GM21528 (cell line): ENCODE data around the gene FBP1.
"Not testable (repeated sequence)": the region's sequence is repeated elsewhere in the genome, so short reads cannot be mapped to it uniquely, and the experiment has no call there.

Experiments used
- ATAC-seq: cut with Tn5 transposase; IDR thresholded peaks from one replicate; pipeline ENCODE4 v1.9.1; 2021; ENCODE audit warnings: mild to moderate bottlenecking, moderate library complexity; ENCODE audit not compliant: unreplicated experiment, low FRiP score

The FBP1 gene

GRCh38 chr9:94586316-94586715, 53.0 kb downstream of the FBP1 start:
- ATAC-seq, result no peak

- ATAC-seq, result no peak
Measured at GRCh38 chr9:94584555-94584954, 54.8 kb downstream of the FBP1 start.

- ATAC-seq, result no peak
Measured at GRCh38 chr9:94581728-94582127, 57.6 kb downstream of the FBP1 start.

- no peak for ATAC-seq
Measured at GRCh38 chr9:94577571-94577970, 61.7 kb downstream of the FBP1 start.

DNA sequence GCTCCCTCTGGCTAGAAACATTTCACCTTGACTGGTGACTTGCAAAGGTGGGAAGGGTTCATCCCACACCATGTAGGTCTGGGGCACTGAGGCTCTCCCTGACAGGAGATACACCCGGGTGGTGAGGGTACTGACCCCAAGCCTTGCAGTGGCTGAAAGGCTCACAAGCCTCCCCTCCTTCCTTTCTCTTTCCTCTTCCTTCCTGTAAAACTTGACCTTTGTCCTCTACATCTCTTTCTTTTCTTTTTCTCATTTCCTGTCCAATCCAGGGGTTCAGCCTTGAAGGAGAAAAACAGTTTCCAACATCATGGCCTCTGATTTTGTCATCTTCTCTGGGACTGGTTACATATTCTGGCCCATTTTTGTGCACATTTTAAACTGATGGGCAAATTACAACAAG, 62.3 kb downstream of the FBP1 start:
- no peak for ATAC-seq

GRCh38 chr9:94576131-94576530, 63.2 kb downstream of the FBP1 start:
- no peak for ATAC-seq

GRCh38 chr9:94568972-94569712, 70.2 kb downstream of the FBP1 start:
- ATAC-seq, result no peak

DNA sequence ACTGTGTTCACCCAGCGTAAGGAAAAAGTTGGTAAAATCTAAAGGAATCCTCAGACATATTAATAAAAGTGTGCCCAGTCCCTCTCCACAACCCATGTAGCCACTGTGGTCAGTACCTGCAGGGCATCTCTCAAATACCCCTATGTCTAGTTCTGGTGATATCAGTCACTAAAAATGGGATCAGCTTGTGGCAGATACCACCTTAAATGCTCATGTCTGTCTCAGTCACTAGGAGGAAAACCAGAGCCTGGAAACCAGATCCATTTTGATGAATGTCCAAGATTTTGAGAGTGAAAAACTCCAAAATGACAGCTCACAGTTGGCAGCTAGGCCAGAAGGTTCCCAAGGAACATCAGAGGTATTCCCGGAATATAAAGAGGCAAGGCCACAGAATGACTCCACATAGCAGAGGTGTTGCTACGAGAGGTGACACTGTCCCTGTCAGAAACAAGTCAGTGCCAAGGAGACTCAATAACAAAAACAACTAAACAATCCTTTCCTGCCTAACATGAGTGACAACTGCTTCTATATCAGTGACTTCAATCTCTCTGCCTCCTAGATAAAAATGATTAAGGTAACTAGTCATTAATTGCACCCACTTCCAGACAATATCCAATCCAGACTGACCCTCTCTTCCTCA, 70.9 kb downstream of the FBP1 start:
- no peak for ATAC-seq

GRCh38 chr9:94567271-94567670, 72.0 kb downstream of the FBP1 start:
- no peak for ATAC-seq

GRCh38 chr9:94566550-94566949, 72.8 kb downstream of the FBP1 start:
- no peak for ATAC-seq

- not testable (repeated sequence) for ATAC-seq
Measured at GRCh38 chr9:94564279-94564678, 75.0 kb downstream of the FBP1 start.

DNA sequence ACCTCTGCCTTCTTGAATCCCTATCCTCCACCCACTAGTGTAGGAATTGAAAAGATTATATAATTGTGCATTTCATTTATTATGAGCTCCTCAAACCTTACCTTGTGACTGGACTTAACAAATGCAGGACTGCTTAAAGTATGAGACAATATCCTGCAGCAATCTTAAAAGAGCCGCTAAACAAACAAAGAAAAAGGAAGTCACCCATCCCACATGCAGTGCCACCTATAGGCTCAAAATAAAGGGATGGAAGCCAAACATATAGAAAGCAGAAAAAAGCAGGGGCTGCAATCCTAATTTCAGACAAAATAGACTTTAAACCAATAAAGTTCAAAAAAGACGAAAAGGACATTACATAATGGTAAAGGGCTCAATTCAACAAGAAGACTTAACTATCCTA, 75.8 kb downstream of the FBP1 start:
- ATAC-seq, result no peak

DNA sequence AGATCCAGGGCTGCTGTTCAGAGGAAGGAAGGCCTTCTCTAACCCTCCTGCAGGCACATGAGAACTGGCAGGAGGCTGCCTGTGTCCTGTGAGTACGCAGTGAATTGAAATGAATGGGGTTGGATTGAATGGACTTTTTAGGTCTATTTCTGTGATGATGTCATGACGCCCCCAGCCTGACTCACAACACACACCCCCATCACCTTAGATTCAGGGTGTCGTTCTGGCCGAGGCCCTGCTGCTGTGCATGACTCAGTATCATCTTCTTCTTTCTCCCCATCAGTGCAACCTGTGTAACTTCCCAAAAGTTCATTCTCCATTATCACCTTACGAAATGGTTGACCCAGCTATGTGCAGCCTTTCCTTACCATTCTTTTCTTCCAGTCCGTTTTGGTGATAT, 79.1 kb downstream of the FBP1 start:
- ATAC-seq, result no peak

- ATAC-seq, result no peak
Measured at GRCh38 chr9:94557376-94557775, 81.9 kb downstream of the FBP1 start.

- ATAC-seq, result no peak
Measured at GRCh38 chr9:94554439-94555331, 84.6 kb downstream of the FBP1 start, which contains the start of gene PCAT7. TSS of gene PCAT7 (plus strand) at chr9:94555083.

DNA sequence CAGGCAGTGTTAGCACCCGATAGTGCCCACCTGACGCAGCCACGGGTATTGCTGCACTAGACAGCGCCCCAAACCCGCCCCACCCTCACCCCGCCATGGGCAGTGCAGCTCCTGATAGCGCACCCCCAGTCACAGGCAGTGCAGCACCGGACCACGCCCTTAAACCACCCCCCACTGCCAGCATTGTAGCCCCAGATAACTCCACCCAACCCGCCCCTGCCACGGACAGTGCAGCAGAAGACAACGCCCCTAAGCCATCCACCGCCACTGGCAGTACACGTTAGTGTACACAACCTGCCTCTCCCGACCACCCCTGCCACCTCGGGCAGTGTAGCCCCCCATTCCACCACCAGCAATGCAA, 85.3 kb downstream of the FBP1 start:
- no peak for ATAC-seq
